DMS153 treated with DMSO at 0.1 percent for 48 hours (cell line): Measurements from ENCODE around the gene CRACR2B.

Source experiments
- DNase-seq: peaks from one replicate; lab custom pipeline; 2025; ENCODE audit not compliant: unreplicated experiment; lab: John Stamatoyannopoulos, UW

The CRACR2B gene

GRCh38 chr11:827897-828192 is at the start of gene CRACR2B:
TSS of gene CRACR2B (plus strand) at chr11:827919. CDS start at chr11:828608, 689 bp downstream.
- no peak for DNase-seq

- no peak for DNase-seq
Measured at GRCh38 chr11:778976-779954, 48.5 kb upstream of the CRACR2B start.

- no peak for DNase-seq
Measured at GRCh38 chr11:779955-780532, 47.7 kb upstream of the CRACR2B start.

- DNase-seq, result no peak
Measured at GRCh38 chr11:782264-783174, 45.2 kb upstream of the CRACR2B start.

GRCh38 chr11:783581-784015 is 44.1 kb upstream of the CRACR2B start:
- DNase-seq, result peak; percentile 35

GRCh38 chr11:786235-787083 is 41.3 kb upstream of the CRACR2B start:
- DNase-seq, result no peak

GRCh38 chr11:787084-787675 is 40.5 kb upstream of the CRACR2B start:
- no peak for DNase-seq

GRCh38 chr11:788009-788640 is 39.6 kb upstream of the CRACR2B start:
- no peak for DNase-seq

- DNase-seq, result no peak
Measured at GRCh38 chr11:788953-789940, 38.5 kb upstream of the CRACR2B start.

GRCh38 chr11:789943-790342 is 37.8 kb upstream of the CRACR2B start, which contains the start of gene CEND1:
TSS of gene CEND1 (minus strand) at chr11:790090. CDS start at chr11:788576, 1,514 bp downstream.
- DNase-seq, result no peak

GRCh38 chr11:790721-791564 is 36.8 kb upstream of the CRACR2B start:
- DNase-seq, result no peak

- DNase-seq, result no peak
Measured at GRCh38 chr11:791658-792534, 35.8 kb upstream of the CRACR2B start.

GRCh38 chr11:792535-792821 is 35.2 kb upstream of the CRACR2B start:
- DNase-seq, result no peak

GRCh38 chr11:792873-793272 is 34.8 kb upstream of the CRACR2B start:
- DNase-seq, result no peak

- no peak for DNase-seq
Measured at GRCh38 chr11:793556-793955, 34.2 kb upstream of the CRACR2B start.

- no peak for DNase-seq
Measured at GRCh38 chr11:794013-794765, 33.5 kb upstream of the CRACR2B start.
